Measurements from ENCODE around the gene FGF11.
"Not testable (repeated sequence)": the region's sequence is repeated elsewhere in the genome, so short reads cannot be mapped to it uniquely, and the experiment has no call there.

Gene FGF11

DNA sequence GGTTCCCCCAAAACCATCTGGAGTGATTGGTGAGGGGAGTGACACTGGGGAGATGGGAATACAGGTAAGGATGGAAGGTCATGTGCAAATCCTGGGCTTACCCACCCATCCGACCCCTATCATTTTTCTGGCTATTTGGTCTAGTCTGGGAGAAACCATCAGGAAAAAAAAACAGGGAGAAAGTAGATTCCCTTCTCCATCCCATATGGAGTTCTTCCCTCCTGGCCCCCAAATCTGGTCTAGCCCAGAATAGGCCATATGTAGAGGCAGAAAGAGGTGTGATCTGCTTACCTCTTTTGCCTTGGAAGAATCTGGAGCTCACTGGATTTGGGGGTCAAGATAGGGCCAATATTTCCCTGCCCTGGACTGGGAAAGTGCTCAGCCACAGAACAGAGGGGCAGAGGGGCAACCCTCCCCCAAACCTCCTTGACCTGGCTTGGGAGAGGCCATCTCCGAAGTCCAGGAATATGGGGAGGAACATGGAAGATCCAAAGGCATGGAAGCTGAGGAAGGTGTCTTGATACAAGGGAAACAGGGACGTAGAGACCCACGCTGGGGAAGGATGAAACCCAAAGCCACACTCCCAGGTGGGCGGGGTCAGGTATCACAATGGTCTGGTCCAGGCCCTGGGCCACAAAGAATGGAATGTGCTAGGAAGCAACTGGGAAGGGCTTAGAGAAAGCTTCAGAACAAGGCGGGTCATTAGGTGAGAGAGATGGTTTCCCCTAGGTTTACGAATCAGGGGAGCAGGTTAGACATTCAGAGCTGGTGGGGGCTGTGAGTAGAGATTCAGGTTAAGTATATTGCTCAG lies 21.7 kb downstream of the FGF11 start:
- DNase-seq (ENCODE audit: low read depth, low spot score) = no peak

DNA sequence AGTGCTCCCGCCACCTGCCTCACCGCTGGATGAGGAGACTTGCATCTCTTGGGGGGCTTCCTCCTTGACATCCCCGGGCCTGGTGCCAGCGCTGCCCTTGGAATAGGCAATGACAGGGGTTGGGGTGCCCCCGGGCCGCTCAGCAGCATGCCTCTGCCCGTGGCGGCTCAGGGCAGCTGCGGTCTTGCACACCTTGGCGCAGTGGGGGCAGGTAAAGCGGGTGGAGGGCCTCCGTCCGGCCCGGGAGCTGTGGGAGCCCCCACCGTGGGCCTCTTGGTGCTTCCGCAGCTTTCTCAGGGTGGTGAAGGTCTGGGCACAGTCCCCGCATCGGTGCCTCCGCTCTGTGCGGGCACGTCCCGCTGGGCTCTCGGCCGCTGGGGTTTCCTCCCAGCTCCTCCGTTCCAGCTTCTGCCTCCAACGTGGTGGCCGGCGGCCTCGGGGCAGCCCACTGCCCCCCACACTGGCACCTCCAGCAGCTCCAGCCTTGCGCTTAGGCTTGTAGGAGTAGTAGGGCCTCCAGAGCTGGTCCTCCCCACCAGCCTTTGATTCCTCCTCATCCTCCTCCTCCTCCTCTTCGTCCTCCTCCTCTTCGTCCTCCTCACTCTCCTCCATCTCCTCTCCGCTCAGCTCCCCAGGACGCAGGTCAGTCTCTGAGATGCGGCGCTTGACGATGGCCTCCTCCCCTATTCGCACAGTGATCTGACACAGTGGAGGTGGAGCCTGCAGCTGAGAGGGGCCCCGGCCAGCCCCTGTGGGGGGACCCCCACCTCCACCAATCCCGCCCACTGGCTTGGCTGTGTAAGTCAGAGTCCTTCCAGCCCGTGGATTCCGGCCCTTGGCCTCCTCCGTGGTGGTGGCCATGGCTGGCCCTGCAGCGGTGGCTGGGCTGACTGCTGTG lies 23.4 kb downstream of the FGF11 start:
- no peak for DNase-seq (ENCODE audit: low read depth, low spot score)

DNA sequence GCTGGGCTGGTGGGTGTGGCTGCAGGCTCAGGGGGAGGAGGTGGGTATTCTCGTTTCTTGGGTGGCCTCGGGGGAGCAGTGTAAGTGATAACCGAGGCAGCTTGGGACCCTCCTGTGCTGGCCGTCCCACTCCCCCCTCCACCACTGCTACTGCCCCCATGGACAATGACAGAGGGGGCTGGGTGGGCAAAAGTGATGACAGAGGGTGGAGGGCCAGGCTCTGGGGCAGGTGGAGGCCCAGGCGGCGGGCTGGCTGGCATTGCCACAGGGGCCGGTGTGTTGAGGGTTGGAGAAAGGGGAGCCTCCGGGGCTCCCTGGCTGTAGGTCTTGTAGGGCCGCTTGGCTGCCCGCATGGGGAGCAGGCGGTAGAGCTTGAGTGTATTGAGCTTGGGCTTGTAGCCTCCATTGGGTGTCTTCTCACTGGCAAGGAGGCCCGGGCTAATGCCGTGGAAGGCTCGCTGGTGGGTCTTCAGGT lies 24.1 kb downstream of the FGF11 start:
- no peak for DNase-seq (ENCODE audit: low read depth, low spot score)

DNA sequence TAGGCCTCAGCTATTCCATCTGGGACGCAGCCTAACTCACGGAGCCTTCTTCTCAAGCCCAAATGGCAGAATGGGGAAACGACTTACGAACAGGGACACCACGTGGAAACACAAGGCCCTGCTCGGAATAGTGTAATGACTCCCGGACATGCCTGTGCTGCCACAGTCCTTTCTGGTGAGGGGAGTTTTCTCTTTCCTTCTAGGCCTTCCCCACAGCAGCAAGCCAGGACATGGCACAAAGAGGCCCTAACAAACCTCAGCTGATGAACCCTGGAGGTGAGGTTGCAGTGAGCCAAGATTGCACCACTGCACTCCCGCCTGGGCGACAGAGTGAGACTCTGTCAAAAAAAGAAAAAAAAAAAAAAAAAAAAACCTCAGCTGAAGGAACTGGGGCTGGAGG lies 24.8 kb downstream of the FGF11 start:
- no peak for DNase-seq (ENCODE audit: low read depth, low spot score)

DNA sequence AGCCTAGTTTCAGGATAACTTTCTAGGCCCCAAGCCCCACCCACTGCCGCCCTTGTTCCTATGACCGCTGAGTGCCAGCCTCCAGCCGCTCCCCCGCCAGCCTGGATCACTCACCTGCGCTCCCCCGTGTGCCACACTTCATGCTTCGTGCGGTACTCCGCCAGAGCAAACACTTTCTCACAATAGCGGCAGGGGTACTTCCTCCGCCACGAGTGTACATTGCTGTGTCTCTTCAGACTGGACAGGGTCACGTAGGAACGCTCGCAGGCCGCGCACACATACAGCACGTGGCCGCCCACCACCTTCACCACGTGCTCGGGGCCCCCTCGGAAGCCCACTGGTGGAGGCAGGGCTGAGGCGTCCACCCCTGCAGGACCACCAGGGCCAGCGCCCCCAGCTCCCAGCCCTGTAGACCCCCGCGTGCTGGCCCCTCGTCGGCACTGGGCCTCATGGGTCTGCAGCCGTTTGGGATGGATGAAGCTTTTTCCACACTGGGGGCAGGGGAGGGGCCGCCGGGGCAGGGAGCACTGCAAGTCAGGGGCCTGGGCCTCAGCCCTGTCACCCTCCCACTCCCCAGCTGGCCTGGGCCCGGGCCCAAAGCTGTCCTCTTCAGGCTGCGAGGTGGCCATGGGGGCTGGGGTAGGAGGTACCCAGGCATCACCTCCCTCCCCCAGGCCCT lies 26.4 kb downstream of the FGF11 start:
- no peak for DNase-seq (ENCODE audit: low read depth, low spot score)

DNA sequence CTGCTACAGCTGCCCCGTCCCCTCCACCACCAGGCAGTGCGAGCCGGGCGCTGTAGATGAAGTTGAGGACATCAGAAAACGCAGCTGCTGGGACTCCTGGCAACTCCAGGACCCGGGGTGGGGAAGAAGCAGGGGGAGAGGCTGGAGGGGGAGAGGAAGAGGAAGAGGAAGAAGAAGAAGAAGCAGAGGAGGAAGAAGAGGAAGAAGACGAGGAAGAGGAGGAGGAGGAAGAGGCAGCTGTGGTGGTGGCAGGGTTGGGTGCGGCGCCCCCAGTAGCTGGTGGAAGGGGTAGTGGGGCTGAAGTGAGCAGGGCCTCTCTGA lies 27.0 kb downstream of the FGF11 start:
- no peak for DNase-seq (ENCODE audit: low read depth, low spot score)

DNA sequence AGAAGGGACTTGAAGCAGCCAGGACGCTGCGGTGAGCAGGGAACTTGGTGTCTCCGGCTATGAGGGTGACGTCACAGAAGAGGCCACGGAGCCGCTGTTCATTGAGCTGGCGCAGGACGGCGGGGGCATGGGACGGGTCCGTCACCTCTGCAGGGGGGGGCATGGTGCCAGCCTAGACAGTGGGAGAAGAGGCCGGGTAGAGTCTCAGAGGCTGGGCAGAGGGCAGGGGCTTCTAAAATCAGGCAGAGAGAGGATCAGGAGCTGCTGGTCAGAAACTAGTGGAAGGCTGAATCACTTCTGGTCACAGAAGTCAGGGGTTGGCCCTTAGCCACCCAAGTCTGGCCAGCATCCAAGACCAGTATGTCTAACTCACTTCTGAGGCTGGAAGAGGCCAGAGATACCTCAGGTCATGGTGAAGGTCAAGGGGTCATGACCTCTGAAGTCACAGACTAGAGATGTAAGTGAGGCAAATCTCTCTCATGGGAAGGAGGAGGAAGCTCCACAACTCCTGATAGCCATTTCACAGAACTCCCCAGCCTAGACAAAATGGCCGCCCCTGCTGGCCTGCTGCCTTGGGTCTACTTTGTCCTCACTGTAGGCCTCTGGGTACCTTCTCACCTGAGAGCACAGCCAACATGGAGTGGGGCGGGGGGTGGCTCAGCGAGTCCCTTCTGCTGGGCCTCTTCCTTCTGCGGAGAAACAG lies 27.5 kb downstream of the FGF11 start:
- DNase-seq (ENCODE audit: low read depth, low spot score) = no peak

DNA sequence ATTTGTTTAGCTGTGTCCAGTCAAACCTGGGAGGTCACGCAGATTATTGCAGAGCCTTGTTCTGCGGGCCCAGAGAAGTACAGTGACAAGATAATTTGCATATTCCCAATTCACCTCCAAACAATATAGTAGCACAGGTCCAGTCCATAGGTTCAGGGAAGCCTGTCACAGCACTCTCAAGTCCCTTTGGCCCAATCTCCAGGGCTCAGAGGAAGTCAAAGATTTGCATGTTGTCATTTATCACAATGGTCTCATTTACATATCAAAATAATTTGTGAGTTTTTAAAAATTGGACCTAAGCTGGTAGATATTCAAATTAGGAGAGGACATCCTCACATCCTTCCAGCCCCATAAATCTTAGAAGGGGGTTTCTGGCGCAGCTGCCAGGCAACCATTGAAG lies 28.2 kb downstream of the FGF11 start:
- no peak for DNase-seq (ENCODE audit: low read depth, low spot score)

DNA sequence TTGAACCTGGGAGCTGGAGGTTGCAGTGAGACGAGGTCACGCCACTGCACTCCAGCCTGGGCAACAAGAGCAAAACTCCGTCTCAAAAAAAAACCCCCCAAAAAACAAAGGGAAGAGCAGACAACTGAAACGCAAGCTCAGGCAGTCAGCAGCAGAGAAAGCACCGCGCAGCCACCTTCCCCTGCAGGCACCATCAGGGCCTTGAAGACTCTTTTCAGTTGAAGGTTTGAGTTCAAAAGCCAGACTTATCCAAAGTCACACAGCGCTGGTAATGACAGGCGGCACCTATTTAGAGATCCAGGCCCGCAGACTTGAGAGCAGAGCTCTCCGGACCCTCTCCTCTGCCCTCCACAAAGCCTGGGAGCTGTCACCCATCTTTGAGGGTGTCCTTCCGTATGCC lies 29.0 kb downstream of the FGF11 start:
- DNase-seq (ENCODE audit: low read depth, low spot score) = no peak

DNA sequence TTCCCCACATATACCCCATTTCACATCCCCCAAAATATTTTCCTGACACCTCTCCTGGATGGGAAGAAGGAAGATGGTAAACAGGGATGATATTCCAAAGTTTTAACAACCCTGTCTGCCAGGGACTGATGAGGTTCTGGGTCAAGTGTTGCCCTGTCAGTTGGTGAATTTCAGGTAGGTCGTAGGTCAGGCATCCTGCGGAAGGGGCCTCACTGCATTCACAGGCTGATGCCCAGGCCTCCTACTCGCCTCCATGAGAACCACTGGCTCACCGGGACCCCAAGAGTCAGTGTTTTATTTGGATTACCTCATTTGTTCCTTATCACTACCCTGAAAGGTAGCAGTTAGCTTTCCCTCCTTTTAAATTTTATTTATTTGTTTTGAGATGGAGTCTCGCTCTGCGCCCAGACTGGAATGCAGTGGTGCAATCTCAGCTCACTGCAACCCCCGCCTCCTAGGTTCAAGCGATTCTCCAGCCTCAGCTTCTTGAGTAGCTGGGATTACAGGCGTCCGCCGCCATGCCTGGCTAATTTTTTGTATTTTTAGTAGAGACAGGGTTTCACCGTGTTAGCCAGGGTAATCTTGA lies 29.6 kb downstream of the FGF11 start:
- no peak for DNase-seq (ENCODE audit: low read depth, low spot score)

DNA sequence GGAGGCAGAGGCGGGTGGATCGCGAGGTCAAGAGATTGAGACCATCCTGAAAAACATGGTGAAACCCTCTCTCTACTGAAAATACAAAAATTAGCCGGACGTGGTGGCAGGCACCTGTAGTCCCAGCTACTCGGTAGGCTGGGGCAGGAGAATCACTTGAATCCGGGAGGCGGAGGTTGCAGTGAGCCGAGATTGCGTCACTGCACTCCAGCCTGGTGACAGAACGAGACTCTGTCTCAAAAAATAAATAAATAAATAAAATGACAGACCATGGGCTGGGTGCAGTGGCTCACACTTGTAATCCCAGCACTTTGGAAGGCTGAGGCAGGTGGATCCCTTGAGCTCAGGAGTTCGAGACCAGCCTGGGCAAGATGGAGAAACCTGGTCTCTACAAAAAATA lies 30.5 kb downstream of the FGF11 start:
- DNase-seq (ENCODE audit: low read depth, low spot score) = not testable (repeated sequence)

DNA sequence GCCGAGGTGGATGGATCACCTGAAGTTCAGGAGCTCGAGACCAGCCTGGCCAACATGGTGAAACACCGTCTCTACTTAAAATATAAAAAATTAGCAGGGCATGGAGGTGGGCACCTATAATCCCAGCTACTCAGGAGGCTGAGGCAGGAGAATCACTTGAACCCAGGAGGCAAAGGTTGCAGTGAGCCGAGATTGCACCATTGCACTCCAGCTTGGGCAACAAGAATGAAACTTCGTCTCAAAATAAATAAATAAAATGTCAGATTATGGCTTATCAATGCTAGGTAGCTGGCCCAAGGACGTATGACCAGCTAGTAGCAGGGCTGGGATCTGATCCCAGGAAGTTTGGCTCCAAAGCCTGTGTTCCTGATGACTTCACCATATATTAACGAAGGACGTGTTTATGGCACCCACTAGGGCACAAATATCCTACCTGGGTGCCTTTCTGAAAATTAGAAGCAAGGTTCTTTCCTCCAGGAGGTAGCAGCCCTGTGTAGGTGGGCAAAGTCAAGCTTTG lies 31.2 kb downstream of the FGF11 start:
- DNase-seq (ENCODE audit: low read depth, low spot score) = not testable (repeated sequence)

DNA sequence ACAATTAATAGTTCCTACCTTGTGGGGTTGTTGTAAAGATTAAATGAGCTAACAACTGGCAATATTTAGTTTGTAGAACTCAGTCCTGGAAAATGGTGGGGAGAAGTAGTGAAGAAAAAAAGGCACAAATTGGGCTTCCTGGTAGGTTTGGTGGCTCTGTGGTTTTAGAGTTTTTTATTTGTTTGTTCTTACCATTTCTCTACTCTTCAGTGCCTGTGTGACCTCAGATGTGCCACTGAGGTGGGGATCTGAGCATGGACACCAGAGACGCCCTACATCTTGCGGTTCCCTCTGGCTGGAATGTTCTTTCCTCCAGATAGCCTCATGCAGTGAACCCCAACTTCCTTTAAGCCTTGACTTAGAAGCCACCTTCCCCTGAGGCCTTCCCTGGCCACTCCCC lies 32.4 kb downstream of the FGF11 start:
- DNase-seq (ENCODE audit: low read depth, low spot score) = no peak

DNA sequence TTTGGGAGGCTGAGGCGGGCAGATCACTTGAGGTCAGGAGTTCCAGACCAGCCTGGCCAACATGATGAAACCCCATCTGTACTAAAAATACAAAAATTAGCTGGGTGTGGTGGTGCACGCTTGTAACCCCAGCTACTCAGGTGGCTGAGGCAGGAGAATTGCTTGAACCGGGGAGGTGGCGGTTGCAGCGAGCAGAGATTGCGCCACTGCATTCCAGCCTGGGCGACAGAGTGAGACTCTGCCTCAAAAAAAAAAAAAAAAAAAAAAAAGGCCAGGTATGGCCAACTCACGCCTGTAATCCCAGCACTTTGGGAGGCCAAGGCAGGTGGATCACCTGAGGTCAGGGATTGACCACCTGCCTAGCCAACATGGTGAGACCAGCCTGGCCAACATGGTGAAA lies 35.5 kb downstream of the FGF11 start:
- not testable (repeated sequence) for DNase-seq (ENCODE audit: low read depth, low spot score)

DNA sequence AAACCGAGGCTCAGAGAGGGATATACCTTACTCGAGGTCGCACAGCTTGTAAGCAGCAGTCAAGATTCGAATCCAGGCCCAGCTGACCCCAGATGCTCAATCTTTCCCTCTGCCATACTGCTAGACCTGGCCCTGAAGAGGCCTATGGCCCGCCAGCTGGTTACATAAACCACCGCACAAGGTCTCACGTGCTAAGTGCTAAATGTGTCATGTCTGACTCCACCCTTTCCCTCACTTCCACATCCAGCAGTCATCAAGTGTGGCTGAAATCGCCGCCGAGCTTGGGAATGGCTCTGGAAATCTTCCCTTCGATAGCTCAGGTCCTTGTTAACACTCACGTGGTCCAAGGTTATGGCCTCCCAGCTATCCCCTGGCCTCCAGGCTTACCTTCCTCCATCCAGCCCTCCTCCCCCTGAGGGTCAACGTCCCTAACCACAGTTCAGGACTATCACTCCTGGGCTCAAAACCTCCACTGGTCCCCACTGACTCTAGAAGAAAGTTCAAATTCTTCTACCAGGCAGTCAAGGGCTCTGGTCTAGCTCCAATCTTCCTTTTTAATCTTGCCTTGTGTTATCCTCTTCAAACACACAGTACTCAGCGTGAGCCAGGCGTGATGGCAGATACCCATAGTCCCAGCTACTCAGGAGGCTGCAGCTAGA lies 36.6 kb downstream of the FGF11 start:
- no peak for DNase-seq (ENCODE audit: low read depth, low spot score)

DNA sequence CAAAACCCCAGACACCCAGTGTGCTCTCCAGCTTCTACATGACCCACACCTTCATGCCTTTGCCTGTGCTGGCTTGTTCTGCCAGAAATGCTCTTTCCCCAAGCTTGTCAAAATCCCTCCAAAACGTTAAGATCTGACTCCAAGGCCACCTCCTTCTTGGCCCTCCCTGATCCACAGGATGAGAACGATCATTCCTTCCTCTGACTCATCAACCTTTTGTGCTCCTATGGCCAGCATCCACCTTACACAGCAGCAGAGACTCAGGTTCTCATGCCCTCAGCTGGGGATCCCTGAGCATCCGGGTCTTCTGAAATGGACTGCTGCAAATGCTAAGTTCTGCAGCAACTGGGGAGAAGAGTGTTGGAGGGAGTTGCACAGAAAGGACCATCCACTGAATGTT lies 37.2 kb downstream of the FGF11 start:
- DNase-seq (ENCODE audit: low read depth, low spot score) = no peak

DNA sequence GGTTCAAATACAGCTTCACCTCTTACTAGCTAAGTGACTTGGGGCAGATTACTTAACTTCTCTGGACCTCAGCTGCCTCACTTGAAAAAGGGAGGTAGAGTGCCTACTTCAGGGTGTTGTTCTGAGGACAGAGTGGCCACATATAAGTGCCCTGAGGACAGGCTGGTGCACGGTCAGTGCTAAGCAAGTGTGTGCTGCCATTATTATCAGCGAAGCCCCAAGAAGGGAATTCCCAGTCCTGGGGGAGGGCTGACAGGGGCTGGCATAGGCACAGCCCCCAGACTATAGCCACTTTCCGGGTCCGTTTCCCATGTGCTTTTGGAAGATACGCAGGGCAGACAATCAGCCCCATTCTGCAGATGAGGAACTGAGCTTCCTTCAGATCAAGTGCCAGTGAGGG lies 37.6 kb downstream of the FGF11 start:
- no peak for DNase-seq (ENCODE audit: low read depth, low spot score)

DNA sequence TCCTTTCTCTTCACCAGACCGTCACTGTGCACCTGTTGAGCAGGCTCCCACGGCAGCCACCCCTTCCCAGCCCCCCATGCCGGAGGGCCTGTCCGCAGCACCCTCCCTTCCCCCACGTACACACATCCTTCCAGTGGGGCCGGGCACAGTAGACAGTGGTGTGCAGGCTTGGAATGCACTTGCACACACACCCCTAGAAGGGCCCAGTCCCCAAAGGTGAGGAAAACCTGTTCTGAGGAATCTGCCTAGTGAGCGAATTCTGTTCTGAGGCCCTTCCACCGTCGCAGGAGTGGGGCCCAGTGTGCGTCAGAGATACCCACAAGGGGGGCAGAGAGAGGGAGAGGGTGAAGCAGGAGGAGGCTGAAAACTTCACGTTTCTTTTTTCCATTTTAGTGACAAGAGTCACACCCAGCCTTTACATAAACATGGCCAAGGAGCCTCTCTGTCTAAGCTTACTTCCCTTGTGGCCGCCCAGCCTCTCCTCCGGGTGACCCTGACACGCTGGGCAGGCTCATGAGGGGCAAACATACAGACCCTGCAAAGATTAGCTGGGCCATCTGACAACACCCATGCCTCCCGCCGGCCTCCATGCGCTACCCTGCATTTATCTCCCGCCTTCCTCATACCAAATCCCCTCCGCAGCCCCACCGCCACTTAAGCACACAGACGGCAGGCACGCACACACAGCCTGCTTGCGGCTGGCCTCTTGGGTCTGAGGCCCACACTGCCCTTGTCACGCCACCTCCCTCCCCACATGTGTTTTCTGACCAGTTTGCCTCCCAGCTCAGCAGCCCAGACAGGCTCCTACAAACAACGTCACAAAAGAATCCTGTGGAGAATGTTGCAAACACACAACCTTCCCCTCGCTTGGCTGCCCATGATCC lies 38.3 kb downstream of the FGF11 start:
- no peak for DNase-seq (ENCODE audit: low read depth, low spot score)
